A673 (cell line): ENCODE data around the gene LRRC25. TPM values are rescaled to one million over a fixed set of nuclear protein-coding genes. Genes with fewer than 3 reads are reported as not detected.

Experiments used
- BruUV-seq: library from RNA; stranded (reverse); fragments of 400-500 nt; replicated peaks from 2 replicates; lab custom pipeline; 2021; lab: Mats Ljungman, UMichigan
- CTCF ChIA-PET: fragments of 300-600 bp; sonication (Branson Sonifier 250); formaldehyde crosslinking; loops from one replicate; lab custom pipeline; 2022; ENCODE audit warnings: antibody characterized with exemption; lab: Charles Lee
- POLR2A ChIA-PET: fragments of 300-600 bp; sonication (Branson Sonifier 250); formaldehyde crosslinking; loops from one replicate; lab custom pipeline; 2022; ENCODE audit warnings: antibody characterized with exemption; ENCODE audit not compliant: low non-redundant PET; lab: Charles Lee
- DNase-seq: peaks from one replicate; pipeline ENCODE4 v3.0.0-alpha.2; 2015; ENCODE audit warnings: low spot score
- H3K27ac ChIP-seq: fragments of 200-600 bp; sonication (generic); 2 replicates; pipeline ENCODE4 v1.5.1; 2016; ENCODE audit warnings: mixed run types, low read depth, mild to moderate bottlenecking, mixed read lengths, antibody characterized with exemption, low read length; ENCODE audit not compliant: poor library complexity, severe bottlenecking
- H3K27me3 ChIP-seq: fragments of 200-600 bp; sonication (generic); replicated peaks from 2 replicates; pipeline ENCODE4 v1.6.1; 2017; ENCODE audit warnings: mixed run types, low read depth, mild to moderate bottlenecking, mixed read lengths, antibody characterized with exemption, low read length; ENCODE audit not compliant: insufficient read depth, poor library complexity
- H3K36me3 ChIP-seq: fragments of 200-600 bp; sonication (generic); 2 replicates; pipeline ENCODE4 v1.6.1; 2016; ENCODE audit warnings: mixed run types, mild to moderate bottlenecking, mixed read lengths, antibody characterized with exemption, low read length; ENCODE audit not compliant: insufficient read depth, poor library complexity, severe bottlenecking
- H3K4me1 ChIP-seq: fragments of 200-600 bp; sonication (generic); 2 replicates; pipeline ENCODE4 v1.6.1; 2017; ENCODE audit warnings: mixed run types, mild to moderate bottlenecking, mixed read lengths, antibody characterized with exemption, low read length; ENCODE audit not compliant: insufficient read depth, poor library complexity, severe bottlenecking
- H3K4me3 ChIP-seq: fragments of 200-600 bp; sonication (generic); 2 replicates; pipeline ENCODE4 v1.5.1; 2016; ENCODE audit warnings: low read depth, mixed run types, mild to moderate bottlenecking, mixed read lengths, low read length; ENCODE audit not compliant: poor library complexity, severe bottlenecking
- H3K9me3 ChIP-seq: fragments of 200-600 bp; sonication (generic); 2 replicates; pipeline ENCODE4 v1.6.1; 2016; ENCODE audit warnings: mixed run types, low read depth, mild to moderate bottlenecking, mixed read lengths, antibody characterized with exemption, low read length; ENCODE audit not compliant: poor library complexity, severe bottlenecking
- EZH2 ChIP-seq: fragments of 200-600 bp; sonication (generic); IDR thresholded peaks from 2 replicates; pipeline ENCODE4 v1.6.1; 2017; ENCODE audit warnings: borderline replicate concordance, low read depth, mild to moderate bottlenecking, mixed read lengths, antibody characterized with exemption, low read length; ENCODE audit not compliant: poor library complexity, severe bottlenecking
- intact Hi-C: fragments of 100-400 bp; cut with micrococcal nuclease; formaldehyde crosslinking; loops from one replicate; pipeline ENCODE4 v1.10.0; 2022; ENCODE audit not compliant: unreplicated experiment
- total RNA-seq: library from RNA; stranded (reverse); gene quantifications from 2 replicates; pipeline ENCODE4 v1.2.3, GENCODE V29; 2021
- TF ChIP-seq, protein P1 (sequence below): fragments of 300-800, 200-600 bp; sonication (generic); conservative IDR thresholded peaks from 2 replicates; pipeline ENCODE4 v1.5.1; 2017; ENCODE audit warnings: low read depth, mild to moderate bottlenecking, antibody characterized with exemption, low read length, moderate library complexity, mixed read lengths

Gene LRRC25
- total RNA-seq, 1 experiment from 2014 or later, result not detected

DNA sequence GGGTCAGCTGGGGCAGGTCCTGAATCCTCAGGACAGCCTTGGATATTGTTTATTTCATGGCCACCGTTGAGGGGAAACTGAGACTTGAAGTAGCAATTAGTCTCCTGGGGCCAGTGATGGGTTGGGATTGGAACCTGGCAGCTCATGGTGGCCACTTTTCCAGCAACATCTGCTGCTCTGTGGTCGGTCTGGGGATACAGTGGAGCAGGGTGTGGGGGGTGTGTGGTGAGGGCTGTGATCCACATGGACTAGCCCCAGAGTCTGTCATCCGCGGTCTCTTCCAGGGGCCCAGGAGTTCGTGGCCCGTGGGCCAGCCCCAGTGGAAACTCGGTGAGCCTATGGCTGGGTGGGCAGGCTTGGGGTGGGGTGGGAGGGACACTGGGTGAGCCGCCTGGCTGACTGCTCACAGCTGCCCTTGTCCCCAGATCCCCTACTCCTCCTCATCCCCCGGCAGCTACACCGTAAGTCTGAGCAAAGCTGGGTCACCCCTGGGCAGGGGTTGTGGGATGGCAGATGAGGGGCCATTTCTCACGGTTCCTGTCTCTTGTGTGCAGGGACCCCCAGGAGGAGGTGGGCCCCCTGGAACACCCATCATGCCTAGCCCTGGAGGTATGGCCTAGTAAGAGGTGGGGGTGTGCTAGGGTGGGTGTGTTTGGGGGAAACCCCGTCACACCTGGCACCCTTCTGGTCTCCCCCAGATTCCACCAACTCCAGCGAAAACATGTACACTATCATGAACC, 35.0 kb upstream of the LRRC25 start:
- POLR2A ChIA-PET, result no interaction called here
- CTCF ChIA-PET, result interaction anchor here (0.6 kb wide), 1 partner anchor 16 kb away, joined by 3 read pairs; no protein-coding TSS in a partner anchor
- TF ChIP-seq, protein P1, sequence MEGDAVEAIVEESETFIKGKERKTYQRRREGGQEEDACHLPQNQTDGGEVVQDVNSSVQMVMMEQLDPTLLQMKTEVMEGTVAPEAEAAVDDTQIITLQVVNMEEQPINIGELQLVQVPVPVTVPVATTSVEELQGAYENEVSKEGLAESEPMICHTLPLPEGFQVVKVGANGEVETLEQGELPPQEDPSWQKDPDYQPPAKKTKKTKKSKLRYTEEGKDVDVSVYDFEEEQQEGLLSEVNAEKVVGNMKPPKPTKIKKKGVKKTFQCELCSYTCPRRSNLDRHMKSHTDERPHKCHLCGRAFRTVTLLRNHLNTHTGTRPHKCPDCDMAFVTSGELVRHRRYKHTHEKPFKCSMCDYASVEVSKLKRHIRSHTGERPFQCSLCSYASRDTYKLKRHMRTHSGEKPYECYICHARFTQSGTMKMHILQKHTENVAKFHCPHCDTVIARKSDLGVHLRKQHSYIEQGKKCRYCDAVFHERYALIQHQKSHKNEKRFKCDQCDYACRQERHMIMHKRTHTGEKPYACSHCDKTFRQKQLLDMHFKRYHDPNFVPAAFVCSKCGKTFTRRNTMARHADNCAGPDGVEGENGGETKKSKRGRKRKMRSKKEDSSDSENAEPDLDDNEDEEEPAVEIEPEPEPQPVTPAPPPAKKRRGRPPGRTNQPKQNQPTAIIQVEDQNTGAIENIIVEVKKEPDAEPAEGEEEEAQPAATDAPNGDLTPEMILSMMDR, result no peak
- TF ChIP-seq EZH2, result no peak
- Histone ChIP-seq H3K27ac (peak overlapping the region; percentile 85), H3K4me1 (peaks cover 81% of the 10 kb centered on the region), H3K27me3 (no peaks in the 10 kb centered on the region), H3K4me3 (peak overlapping the region; percentile 35), H3K36me3 (peaks cover 38% of the 10 kb centered on the region), H3K9me3 (no peaks in the 10 kb centered on the region)
- DNase-seq, result no peak
- BruUV-seq, result no TSS peak
- intact Hi-C loops, result no loop called here

DNA sequence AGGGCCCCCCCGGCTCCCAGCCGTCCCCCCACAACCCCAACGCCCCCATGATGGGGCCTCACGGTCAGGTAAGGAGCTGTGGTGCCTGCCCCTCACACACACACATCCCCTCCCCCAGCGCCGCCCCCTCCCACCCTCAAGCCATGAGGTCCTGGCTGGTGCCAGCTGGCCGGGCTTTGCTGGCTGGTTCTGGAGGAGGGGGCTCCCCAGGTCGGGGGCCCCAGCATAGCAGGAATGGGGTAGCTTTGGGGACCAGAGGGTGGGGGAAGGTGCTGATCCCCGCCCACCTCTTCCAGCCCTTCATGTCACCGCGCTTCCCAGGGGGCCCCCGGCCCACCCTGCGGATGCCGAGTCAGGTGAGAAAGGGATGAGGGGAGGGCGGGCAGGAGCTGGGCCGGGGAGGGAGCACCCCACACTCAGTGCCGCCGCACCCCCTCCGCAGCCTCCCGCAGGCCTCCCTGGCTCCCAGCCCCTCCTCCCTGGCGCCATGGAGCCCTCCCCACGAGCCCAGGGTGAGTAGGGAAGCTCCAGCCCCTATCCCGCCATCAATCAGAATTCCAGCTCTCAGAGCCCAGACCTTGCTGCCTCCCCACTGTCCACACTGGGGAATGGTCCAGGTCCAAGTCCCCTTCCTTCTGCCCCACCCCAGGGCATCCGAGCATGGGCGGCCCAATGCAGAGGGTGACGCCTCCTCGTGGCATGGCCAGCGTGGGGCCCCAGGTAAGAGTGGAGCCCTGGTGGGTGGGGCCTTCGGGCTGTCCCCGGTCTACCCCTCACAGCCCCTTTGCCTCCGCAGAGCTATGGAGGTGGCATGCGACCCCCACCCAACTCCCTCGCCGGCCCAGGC, 34.2 kb upstream of the LRRC25 start:
- intact Hi-C loops, result no loop called here
- POLR2A ChIA-PET, result no interaction called here
- CTCF ChIA-PET, result interaction anchor here (0.6 kb wide), 1 partner anchor 15 kb away, joined by 3 read pairs; no protein-coding TSS in a partner anchor
- no peak for TF ChIP-seq EZH2
- TF ChIP-seq, protein P1, result no peak
- no peak for DNase-seq
- Histone ChIP-seq H3K27me3 (no peaks in the 10 kb centered on the region), H3K4me1 (peaks cover 84% of the 10 kb centered on the region), H3K4me3 (no peak overlapping the region), H3K27ac (peak overlapping the region; percentile 85), H3K36me3 (peaks cover 38% of the 10 kb centered on the region), H3K9me3 (no peaks in the 10 kb centered on the region)
- no TSS peak for BruUV-seq

DNA sequence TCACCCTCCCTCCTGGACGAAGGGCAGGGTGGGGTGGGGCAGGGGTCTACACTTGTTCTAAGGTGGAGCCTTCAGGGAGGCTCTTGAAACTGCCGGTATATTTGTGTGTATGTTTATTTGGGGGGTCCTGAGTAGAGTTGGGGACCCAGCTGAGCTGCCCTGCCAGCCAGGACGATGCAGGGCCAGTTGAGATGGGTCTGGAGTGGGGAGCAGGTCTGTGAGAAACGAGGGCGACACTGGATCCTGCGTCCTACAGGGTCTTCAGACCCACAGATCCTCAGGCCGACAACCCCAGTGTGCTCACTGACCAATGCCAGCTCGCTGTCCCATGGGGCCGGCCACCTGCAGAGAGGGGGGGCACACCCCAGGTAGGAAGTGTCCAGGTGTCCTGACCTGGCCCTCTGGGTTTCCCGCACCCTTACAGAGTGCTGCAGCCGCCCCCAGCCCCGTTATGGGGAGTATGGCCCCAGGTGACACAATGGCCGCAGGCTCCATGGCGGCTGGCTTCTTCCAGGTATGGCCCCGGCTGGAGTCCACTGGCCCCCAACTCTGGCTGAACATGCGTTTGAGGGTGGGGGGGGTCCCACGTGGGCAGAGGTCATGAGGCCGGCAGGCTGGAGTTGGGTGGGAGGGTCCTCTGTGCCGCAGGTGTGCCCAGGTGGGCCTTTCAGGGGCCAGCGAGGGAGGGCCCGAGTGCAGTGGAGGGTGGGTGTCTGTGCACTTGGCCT, 33.2 kb upstream of the LRRC25 start:
- Histone ChIP-seq H3K27me3 (no peaks in the 10 kb centered on the region), H3K9me3 (no peaks in the 10 kb centered on the region), H3K27ac (peak overlapping the region; percentile 82), H3K36me3 (peaks cover 29% of the 10 kb centered on the region), H3K4me1 (peaks cover 90% of the 10 kb centered on the region), H3K4me3 (no peak overlapping the region)
- ChIA-PET POLR2A (no interaction called here), CTCF (no interaction called here)
- intact Hi-C loops, result no loop called here
- DNase-seq, result no peak
- TF ChIP-seq, protein P1, result no peak
- no peak for TF ChIP-seq EZH2
- no TSS peak for BruUV-seq
